Measurements from ENCODE around the gene PRKAG2. TPM values are rescaled to one million over a fixed set of nuclear protein-coding genes. Genes with fewer than 3 reads are reported as not detected.

PRKAG2 gene
- total RNA-seq, 1 donor = 13.2 TPM

DNA sequence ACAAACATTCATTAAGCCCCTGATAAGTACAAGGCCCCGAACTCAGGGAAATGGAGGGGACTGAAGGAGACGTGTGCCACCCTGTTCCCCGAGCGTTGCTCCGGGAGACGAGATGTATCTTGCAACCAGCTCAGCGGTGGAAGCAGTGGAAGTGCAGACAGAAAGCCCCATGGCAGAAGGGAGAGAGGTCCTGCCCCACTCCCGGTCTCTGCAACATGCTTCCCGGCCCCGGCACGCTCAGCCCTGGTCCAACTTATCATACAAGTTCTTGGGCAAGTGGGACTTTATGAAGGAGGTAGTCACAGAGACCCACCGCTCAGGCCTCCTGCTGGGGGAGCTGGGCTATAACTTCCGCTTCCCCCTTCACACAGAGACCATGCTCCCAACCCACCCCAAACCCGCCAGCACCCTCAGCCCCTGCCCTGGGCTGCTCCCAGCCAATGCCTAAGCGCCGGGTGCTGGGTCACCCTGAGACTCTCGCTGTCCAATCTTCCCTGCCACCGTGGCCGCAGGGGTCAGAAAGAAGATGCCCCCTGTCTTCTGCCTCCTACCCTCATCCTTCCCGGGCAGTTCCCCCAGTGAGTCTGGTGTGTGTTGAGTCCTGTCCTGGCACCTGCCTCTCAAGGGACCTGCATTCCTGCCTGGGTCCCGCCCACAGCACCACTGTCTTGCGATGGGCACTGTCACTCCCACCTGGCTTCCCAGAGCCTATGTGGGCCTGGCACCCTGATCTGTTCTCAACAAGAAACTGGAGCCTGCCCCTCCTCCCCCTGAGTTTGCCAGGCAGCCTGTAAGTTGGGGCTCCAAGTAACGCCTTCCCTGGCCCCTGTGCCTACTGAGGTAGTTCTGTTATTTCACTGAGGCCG, 157.7 kb downstream of the PRKAG2 start:
- DNase-seq (ENCODE audit: low read depth in 2 of 3, low spot score in 2 of 3) = no peak

DNA sequence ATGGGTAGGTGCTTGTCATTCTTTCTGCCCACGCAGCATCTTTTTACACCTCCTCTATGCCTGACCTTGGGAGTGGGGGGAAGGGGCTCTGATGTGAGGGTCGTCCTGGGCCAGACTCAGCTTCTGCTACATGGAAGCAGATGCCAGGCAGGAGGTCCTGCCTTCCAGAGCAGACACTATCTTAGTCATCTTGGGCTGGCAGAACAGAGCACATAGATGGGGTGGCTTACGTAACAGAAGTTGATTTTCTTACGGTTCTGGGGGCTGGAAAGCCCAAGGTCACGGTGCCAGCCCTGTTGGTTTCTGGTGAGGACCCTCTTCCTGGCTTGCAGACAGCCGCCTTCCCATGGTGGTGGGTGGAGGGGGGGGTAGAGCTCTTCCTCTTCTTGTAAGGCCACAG, 159.0 kb downstream of the PRKAG2 start:
- no peak for DNase-seq (ENCODE audit: low read depth in 2 of 3, low spot score in 2 of 3)

DNA sequence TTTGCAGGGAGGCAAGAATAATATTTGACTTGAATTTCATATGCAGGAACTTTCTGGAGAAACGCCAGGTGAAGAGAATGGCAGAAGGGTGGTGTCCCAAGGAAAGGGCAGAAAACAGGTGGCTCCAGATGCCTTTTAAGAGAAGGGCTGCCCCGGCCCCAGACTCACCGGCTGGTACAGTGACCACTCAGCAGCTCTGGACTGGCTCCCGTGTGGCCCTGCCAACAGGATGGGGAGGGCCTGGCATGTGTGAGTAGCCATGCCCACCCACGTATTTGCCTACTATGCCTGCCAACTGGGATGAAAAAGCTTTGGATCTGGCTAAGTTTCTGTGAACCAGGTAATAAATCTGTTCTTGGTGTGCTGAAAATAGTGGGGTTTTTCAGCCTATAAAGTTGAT, 159.5 kb downstream of the PRKAG2 start:
- no peak for DNase-seq (ENCODE audit: low read depth in 2 of 3, low spot score in 2 of 3)

DNA sequence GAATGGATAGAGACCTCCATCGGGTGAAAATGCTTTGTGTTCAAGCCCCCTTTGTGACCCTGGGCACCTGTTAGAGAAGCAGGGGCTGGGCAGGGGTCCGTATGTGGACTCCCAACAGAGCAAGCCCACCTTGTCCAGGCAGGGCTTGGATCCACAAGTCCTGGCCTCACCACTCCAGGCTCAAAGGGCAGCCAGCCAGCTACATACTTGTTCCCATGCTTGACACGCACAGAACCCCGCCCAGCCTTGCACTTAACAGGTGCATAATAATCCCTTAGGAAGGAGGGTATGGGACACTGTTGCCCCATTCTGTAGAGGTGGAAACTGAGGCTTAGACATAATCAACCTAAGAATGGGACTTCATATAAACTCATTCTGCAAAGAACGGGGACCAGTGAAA, 160.6 kb downstream of the PRKAG2 start:
- DNase-seq (ENCODE audit: low read depth in 2 of 3, low spot score in 2 of 3) = no peak

DNA sequence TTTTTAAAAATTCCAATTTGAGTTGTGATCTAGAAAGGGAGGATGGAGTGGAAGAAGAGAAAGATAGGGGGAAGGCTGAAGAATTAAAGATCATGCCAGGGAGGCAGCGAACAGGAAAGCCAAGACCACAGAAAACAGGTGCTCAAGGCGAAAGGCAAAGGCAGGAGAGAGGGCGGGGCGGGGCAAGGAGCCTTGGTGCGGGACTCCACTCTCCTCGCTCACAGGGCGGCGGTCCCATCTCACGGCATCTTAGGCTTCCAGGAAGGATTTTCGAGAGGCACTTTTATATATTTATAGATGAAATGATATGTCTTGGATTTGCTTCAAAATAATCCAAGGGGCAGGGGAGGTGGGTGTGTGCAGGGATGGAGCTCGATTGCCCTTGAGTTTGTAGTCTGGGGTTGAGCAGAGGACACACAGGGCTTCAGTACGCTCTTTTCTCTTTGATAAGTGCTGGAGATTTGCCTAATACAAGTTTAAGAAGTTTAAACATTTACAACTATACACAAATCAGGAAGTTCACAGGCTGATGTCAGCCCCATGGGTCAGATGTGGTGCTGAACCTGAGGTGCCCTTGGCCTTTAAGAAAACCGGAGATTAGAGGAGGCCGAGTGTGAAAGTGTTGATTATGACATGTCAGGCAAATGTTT, 161.1 kb downstream of the PRKAG2 start:
- no peak for DNase-seq (ENCODE audit: low read depth in 2 of 3, low spot score in 2 of 3)

DNA sequence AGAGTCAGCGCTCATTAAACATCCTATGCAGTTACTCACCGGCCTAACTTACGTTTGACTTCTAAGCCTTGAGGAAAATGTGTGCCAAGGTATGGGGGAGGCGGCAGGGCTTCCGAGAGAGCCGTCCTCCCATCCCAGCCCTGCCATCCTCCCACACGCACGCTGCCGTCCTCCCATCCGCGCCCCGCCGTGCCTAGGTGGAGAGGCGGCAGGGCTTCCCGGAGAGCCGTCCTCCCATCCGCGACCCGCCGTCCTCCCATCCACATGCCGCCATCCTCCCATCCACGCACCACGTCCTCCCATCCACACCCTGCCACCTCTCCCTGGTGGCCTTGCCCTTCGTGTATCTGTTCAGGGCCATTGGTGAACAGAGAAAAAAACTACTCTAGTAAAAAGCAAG, 162.7 kb downstream of the PRKAG2 start:
- DNase-seq (ENCODE audit: low read depth in 2 of 3, low spot score in 2 of 3) = no peak

DNA sequence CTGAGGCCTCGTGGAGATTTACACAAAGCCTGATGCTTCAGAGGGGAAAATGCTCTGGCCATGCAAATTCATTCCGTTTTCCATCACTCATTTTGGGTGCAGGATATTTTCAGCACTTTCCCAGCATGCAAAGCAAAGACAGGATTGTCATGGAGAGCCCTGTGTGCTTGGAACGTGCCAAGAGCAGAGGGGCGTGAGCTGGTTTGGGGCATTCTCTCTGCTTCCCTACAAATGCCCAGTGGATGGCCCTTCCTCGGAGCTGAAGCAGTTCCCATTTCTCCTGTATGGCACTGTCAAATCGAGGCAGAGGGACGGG, 164.1 kb downstream of the PRKAG2 start:
- no peak for DNase-seq (ENCODE audit: low read depth in 2 of 3, low spot score in 2 of 3)

DNA sequence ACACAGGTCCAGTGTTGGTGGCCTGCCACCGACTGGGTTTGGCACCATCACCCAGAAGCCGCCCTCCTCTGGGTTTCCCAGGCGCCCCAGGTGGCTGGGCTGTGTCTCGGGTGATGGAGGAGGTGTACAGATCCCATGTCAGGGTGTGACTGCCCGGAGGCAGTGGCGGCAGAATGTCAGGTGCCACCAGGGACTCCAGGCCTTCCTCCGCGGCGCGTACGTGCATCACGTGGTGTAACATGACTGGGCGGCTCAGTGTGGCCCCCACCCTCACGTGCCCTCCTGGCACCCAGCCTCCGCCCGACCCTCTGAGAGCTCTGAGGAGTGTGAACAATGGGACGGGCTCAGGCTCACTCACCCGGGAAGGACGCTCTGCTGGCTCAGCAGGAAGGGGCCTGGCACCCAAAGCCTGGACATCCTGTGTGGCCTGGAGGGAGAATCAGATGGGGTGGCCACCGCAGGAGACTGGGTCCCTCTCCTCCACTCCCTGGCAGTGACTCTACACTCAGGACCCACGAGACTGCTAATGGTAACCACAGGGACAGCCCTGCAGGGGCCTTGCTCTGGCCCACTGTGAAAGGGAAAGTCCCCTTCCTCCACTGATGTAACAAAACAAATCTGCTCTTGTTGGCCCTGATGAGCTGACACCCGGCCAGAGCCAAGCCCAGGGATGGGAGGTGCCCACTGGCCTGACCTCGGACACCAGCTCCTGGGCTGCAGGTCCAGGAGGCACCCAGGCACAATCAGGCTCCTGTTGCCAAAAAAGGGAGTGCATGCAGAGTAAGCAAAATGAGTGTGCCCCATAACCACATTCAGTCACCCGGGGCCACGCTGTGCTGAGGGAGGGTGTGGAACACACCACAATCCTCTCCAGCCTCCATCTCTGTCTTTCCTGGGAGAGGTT, 164.8 kb downstream of the PRKAG2 start:
- no peak for DNase-seq (ENCODE audit: low read depth in 2 of 3, low spot score in 2 of 3)

DNA sequence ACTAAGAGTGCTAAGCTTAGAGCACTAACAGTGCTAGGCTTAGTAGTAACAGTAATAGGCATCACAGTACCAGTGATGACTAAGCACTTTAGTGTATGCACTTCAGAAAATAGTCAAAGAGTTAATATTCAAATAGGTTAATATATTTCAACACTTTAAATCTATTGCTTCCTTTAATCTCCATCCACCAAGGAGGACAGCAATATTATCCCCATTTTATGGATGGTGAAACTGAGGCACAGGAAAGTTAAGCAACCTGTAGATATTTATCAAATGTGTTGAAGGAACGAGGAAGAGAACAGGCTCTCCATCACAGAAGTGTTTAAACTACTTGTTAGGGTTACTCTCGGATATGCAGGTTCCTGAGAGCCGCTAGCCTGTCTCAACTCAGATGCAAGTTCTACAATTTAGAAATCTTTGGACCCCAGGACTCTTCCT, 165.5 kb downstream of the PRKAG2 start:
- DNase-seq (ENCODE audit: low read depth in 2 of 3, low spot score in 2 of 3) = no peak

DNA sequence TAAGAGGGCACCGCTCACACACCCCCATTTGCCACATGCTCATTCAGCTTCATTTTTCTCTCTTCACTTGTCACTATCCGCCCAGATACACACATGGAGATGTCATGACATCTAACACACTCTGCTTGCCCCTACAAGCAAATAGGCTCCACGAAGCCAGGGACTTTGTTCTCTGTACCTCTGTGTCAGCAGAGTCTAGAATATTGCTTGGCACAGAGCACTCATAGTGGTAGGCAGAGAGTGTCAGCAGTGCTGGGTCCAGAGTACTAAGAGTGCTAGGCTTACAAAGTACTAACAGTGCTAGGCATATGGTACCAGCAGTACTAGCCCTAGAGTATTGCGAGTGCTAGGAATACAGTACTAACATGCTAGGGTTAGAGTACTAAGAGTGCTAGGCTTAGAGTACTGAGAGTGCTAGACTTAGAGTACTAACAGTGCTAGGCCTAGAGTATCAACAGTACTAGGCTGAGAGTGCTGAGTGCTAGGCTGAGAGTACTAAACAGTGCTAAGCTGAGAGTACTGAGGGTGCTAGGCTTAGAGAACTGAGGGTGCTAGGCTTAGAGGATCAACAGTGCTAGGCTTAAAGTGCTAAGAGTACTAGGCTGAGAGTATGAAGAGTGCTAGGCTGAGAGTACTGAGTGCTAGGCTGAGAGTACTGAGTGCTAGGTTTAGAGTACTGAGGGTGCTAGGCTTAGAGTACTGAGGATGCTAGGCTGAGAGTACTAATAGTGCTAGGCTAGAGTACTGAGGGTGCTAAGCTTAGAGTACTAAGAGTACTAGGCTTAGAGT, 166.1 kb downstream of the PRKAG2 start:
- no peak for DNase-seq (ENCODE audit: low read depth in 2 of 3, low spot score in 2 of 3)

DNA sequence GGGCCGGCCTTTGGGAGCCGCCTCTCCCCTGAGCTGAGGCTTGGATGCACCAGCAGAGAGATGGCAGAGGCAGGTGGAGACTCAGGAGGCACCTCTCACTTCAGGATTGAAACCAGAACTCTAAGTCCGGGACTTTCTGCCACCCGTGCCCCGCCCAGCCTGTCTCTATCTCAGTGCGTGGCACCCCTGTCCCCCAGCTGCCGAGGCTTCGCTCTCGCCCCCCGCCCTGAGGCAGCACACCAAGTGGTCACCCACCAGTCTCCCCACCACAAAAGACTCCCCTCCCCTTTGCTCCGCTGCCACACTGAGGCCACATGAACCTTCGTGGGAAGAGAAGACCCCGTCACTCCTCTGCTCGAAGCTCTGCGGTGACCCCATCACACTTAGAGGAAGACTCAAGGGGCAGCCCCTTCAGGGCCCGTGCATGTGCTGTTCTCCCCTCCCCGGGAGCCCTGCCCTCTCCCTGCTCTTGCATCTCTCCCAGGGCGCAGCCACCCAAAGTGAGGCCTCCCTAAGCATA, 166.7 kb downstream of the PRKAG2 start:
- no peak for DNase-seq (ENCODE audit: low read depth in 2 of 3, low spot score in 2 of 3)

DNA sequence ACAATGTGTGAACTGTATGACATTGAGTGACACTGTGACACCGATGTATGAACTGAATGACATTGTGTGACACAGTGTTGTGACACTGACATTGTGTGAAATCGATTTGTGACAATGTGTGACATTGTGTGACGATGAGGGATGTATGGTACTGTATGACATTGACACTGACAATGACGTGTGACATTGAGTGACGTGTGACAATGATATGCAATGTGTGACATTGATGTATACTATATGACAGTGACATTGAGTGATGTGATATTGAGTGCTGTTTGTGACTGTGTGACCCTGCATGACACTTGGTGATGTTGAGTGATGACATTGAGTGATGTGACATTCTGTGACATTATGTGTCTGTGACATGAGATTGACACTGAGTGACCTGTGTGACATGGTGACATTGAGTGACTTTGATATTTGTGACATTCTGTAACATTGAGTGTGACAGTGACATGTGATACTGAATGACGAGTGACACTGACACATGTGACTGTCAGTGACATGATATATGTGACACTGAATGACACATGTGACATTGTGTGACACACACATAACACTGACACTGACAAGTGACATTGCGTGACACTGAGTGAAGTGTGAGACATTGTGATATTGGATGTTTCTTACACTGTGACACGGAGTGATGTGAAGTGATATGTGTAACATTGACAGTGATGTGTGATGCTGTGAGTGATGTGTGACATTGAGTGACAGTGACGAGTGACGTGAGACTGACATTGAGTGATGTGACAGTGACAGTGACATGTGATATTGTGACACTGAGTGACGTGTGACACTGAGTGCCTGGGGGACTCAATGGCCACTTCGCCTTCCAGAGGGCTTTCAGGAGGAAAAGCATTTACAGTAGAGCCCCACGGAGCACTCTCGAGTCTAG, 167.5 kb downstream of the PRKAG2 start:
- DNase-seq (ENCODE audit: low read depth in 2 of 3, low spot score in 2 of 3) = peak in 1 of 3 donors; percentile 42

DNA sequence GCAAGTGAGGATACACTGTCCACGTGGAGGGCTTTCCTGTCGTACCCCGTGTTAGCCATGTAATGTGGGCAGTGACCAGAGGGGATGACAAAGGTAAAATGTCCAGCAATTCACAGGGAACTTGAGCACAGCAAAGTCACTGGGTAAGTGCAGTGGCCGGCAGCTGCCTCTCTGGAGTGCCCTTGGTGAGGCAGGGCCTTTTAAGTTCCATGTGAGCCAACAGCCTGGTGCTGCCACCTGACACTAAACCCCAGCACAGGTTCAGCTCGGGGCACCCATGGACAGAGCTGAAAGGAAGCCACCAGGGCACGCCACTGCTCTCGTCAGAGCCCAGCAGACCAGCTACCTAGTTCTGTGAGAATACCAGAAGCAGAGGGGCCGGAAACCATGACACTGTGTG, 168.3 kb downstream of the PRKAG2 start:
- DNase-seq (ENCODE audit: low read depth in 2 of 3, low spot score in 2 of 3) = no peak

DNA sequence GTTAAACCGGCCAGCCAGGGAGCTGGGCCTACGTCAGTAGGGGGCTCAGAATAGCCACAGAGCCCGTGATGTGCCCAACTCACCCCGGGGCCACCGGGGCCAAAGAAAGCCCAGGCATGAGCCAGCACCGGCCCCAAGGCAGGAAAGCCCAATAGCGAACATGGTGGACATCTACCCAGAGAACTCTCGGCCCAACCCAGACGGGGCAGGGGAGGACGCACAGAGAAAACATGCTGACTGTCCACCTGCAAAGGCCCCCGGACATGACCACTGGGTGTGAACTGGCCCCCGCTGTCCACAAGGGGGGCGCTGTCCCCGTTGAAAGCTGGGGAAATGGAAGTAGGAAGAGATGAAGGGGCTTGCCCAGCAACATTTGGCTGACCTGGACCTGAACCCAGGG, 169.2 kb downstream of the PRKAG2 start:
- no peak for DNase-seq (ENCODE audit: low read depth in 2 of 3, low spot score in 2 of 3)

DNA sequence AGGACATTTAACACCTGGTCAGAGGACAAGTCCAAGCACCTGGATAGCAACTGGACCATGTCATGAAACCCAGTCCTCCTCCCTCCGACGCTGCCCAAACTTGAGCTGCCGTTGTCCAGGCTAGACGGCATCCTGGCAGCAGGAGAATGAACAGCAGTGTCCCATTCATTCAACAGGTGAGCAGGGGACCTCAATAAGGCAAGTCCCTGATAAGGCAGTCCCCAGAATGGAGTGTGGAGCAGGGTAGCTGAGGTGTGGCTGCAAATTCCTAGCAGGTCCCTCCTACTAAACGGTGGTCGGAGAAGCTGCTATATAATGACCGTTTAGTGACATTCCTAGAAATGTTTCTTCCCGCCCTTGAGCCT, 169.8 kb downstream of the PRKAG2 start:
- DNase-seq (ENCODE audit: low read depth in 2 of 3, low spot score in 2 of 3) = no peak

DNA sequence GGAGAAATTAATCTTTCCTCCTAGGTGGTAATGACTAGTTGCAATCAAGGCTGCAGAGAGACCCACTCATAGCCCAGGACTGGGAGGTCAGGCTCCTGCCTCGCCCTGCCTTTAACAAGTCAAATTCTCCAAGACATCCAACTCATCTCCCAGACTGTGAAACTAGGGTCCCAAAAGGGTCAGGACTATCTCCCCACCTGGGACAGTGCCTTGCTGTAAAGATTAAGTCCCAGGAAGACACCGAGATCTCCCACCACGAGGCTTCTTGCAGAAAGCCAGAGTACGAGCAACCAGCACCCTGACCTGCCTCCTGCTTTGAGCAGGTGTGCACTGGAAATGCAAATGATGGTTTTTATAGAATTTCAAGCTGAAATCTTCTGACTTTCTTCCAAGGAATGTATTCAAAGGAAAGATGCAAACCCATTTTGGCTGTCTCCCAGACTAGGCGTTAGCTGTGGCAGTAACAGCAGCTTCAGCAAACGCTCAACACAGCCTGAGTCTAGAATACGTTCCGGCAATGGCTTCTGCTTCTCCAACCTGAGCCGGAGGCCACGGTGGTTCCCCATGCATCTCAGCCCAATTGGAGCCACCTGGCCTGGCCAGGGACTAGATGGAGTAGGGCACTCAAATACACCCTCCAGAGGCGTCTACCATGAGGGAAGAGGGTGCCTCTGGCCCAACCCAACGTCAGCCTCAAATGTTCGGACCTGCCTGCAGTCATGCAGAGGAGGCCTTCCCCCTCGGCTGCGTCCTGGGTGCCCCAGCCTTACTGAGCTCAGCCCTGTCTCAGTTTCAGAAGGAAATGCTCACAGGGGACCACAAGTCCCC, 170.4 kb downstream of the PRKAG2 start:
- DNase-seq (ENCODE audit: low read depth in 2 of 3, low spot score in 2 of 3) = no peak

DNA sequence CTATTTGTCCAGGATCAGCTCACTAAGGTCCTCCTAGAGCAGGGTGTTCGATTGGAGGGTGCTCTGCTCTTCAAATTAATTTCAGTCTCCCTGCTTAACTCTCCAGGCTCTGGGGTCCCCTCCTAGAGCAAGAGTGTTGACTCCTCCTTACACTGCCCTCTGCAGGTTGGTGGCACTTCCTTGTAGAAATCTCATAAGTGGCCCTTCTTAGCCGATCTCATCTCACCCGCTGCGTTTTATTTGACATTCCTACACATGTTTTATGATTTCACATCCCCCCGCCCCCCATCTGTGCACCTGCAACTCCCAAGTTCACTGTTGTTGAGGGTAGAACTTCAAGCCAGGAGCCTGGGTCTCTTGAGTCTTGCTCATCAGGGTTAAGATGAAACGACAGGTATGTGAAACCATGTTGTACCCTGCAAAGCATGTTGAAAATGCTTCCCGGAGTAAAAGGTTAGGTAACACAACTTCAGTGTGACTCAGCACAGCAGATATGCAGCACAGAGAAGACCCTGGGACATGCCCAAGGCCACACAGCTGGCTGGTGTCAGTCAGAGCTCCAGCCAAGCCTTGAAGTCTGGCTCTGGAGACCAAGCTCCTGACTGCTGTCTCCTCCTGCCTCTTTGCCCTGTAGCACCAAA, 171.2 kb downstream of the PRKAG2 start:
- peak in 2 of 3 donors; percentile 61 to 85 for DNase-seq (ENCODE audit: low read depth in 2 of 3, low spot score in 2 of 3)

All from hematopoietic multipotent progenitor cell (in vitro differentiated cells).